GM12864 (cell line): ENCODE data around the gene EPHB2.
"Not testable (repeated sequence)": the region's sequence is repeated elsewhere in the genome, so short reads cannot be mapped to it uniquely, and the experiment has no call there.

Source experiments
- DNase-seq: peaks from one replicate; pipeline ENCODE4 v3.0.0-alpha.2; 2011; ENCODE audit warnings: low read depth
- H3K4me3 ChIP-seq: 2 replicates; pipeline ENCODE4 v1.5.1; 2011; ENCODE audit warnings: mild to moderate bottlenecking, low read depth, low read length, control low read depth
- TF ChIP-seq, protein P1 (sequence below): IDR thresholded peaks from 2 replicates; pipeline ENCODE4 v1.5.1; 2011; ENCODE audit warnings: low read depth, mild to moderate bottlenecking, moderate library complexity, low read length, control low read depth, inconsistent platforms; ENCODE audit errors: missing control alignments

EPHB2 gene

DNA sequence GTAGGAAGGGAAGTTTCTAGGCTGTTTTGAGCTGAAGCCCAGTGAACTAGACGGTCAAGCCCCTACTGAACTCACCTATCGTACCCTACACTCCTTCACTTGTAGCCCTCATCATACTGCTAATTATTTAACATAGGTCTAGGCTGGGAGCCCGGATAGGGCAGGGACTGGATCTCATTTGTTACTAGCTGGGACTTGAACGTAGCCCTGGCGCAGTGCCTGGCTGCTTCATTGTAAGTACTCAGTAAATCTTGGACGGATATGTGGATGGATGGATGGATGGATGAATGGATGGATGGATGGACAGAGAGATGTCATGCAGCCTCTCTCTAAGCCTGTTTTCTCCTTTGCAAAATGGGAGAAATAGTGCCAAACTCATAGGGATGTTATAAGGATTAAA is 129.2 kb downstream of the EPHB2 start:
- H3K4me3 ChIP-seq = no peak overlapping the region
- no peak for DNase-seq
- TF ChIP-seq, protein P1, sequence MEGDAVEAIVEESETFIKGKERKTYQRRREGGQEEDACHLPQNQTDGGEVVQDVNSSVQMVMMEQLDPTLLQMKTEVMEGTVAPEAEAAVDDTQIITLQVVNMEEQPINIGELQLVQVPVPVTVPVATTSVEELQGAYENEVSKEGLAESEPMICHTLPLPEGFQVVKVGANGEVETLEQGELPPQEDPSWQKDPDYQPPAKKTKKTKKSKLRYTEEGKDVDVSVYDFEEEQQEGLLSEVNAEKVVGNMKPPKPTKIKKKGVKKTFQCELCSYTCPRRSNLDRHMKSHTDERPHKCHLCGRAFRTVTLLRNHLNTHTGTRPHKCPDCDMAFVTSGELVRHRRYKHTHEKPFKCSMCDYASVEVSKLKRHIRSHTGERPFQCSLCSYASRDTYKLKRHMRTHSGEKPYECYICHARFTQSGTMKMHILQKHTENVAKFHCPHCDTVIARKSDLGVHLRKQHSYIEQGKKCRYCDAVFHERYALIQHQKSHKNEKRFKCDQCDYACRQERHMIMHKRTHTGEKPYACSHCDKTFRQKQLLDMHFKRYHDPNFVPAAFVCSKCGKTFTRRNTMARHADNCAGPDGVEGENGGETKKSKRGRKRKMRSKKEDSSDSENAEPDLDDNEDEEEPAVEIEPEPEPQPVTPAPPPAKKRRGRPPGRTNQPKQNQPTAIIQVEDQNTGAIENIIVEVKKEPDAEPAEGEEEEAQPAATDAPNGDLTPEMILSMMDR = no peak

DNA sequence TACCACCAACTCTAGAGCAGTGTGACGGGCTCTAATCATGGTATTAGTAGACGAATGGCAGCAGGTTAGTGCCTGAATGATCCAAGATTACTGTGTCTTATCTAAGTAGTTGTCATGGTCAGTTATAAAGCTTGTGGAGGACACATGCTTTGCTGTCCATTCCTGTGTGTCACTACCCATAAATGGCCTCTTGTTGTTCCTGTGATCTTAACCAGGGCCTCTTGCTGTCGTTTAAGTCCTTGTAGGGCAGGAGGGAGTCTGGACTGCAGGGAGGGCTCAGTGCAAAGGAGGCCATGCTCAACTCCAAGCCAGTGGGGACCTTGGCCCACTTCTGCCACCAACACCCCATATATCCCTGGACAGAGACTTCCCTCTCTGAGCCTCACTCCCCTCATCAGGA is 130.5 kb downstream of the EPHB2 start:
- TF ChIP-seq, protein P1 = no peak

DNA sequence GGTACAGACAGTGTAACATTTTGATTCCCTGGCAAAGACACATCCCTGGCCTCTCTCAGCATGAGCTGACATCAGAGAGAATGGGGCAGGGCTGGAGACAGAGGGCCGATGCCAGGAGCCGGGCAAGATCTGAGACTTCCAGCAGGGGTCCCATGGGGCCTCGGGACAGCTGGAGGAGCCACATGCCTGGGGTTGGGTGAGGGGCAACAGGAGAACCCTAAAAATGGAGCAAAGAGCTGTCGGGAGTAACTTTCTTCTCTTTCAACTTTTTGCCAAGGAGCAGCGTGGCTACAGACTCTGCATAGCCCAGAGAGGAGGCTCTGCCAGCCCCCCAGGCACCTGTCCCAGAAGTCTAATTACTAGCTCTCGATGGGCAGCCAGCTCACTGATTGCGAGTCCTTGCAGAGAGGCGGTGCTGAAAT is 131.2 kb downstream of the EPHB2 start:
- TF ChIP-seq, protein P1 = no peak
- H3K4me3 ChIP-seq = no peak overlapping the region
- DNase-seq = no peak

More for the DNA sequence above, 130.5 kb downstream of the EPHB2 start:
- DNase-seq = no peak
- H3K4me3 ChIP-seq = no peak overlapping the region

DNA sequence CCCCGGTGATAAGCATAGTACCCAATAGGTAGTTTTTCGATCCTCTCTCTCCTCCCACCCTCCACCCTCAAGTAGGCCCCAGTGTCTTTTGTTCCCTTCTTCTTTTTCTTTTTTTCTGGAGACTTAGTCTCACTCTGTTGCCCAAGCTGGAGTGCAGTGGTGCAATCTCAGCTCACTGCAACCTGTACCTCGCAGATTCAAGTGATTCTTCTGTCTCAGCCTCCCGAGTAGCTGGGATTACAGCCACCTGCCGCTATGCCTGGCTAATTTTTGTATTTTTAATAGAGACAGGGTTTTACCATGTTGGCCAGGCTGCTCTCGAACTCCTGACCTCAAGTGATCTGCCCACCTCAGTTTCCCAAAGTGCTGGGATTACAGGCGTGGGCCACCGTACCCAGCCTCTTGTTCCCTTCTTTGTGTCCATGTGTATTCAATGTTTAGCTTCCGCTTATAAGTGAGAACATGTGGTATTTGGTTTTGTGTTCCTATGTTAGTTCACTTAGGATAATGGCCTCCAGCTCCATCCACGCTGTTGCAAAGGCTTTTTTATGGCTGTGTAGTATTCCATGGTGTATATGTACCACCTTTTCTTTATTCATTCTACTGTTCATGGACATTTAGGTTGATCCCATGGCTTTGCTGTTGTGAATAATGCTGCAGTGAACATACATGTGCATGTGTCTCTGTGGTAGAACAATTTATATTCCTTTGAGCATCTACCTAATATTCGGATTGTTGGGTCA is 133.0 kb downstream of the EPHB2 start:
- not testable (repeated sequence) for DNase-seq, H3K4me3 ChIP-seq

DNA sequence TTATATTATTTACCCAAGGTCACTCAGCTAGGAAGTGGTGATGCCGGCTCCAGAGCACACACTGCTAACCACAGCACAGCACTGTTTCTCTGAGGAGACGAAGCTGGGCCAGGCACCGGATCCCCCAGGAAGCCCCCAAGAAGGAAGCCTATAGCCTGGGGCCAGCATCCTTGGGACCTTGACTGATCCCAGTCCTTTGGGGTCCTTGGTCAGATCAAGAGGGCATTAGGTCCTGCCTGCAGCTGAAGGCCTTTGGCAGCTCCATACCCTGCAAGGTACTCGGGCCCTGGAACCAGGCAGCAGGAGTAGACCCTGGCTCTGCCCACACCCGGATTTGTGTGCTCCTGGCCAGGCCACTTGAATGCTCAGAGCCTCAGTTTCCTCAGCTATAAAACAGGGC is 134.0 kb downstream of the EPHB2 start:
- no peak for DNase-seq
- TF ChIP-seq, protein P1 = no peak
- H3K4me3 ChIP-seq = no peak overlapping the region

DNA sequence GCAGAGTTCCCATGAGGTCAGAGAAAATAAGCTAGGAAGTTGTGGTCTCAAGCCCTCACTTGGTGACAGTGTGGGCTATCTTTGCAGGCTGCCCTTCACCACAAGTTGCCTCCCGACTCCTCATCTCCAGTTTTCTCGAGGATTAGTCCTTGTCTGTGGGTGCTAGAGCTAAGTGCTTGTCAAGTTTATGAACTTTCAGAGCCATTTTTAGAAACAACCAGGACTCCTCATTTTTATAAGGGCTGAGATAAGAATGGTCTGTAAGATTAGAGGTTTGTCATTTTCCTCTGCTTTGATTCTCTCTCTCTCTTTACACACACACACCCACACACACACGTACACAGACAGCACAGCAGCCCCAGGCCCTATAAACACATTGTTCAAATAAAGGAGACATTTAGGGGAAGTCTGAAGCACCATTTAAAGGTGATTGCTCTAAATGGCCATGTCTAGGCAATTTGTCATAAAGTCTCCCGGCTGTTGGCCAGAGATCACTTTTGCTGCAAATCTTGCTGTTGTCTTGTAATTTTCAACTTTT is 134.8 kb downstream of the EPHB2 start:
- TF ChIP-seq, protein P1 = no peak
- no peak overlapping the region for H3K4me3 ChIP-seq
- no peak for DNase-seq

DNA sequence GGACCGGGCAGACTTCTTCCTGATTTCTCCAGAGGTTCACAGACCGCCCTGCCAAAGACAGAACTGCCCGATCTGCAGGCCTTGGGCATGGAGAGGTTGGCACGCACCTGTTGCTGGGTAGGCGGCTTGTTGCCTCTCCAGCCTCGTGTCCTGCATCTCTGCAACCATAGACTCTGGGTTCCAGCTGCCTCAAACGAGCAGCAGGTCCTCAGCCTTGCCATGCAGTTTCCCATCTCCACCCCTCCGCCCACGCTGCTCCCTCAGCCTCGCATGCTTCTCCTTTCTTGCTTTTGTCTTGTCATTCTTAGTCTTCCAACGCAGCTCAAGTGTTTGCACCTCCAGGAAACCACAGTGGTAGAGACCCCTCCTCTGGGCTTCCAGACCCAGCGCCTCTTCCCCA is 135.8 kb downstream of the EPHB2 start:
- TF ChIP-seq, protein P1 = no peak
- H3K4me3 ChIP-seq = no peak overlapping the region
- no peak for DNase-seq
